Left renal cortex interstitium (tissue), 4 donors: ENCODE data around the gene UGT1A4. TPM values are rescaled to one million over a fixed set of nuclear protein-coding genes. Genes with fewer than 3 reads are reported as not detected.
"Not testable (repeated sequence)": the region's sequence is repeated elsewhere in the genome, so short reads cannot be mapped to it uniquely, and the experiment has no call there.

Experiments used
- DNase-seq, 4 donors: peaks; one replicate each; pipeline ENCODE4 v3.0.0-alpha.2; 2013; ENCODE audit warnings: low read depth in 4 of 4, low spot score in 2 of 4, missing footprints in 1 of 4
- polyA plus RNA-seq, 4 donors: library from polyadenylated mRNA; unstranded; fragments of 120-200 nt; gene quantifications; one replicate each; pipeline ENCODE4 v1.2.1, GENCODE V29; 2013; ENCODE audit not compliant: insufficient read length in 4 of 4

The UGT1A4 gene
- polyA plus RNA-seq, 4 donors: not detected

GRCh38 chr2:233746475-233747282, 28.1 kb downstream of the UGT1A4 start:
- DNase-seq: no peak

DNA sequence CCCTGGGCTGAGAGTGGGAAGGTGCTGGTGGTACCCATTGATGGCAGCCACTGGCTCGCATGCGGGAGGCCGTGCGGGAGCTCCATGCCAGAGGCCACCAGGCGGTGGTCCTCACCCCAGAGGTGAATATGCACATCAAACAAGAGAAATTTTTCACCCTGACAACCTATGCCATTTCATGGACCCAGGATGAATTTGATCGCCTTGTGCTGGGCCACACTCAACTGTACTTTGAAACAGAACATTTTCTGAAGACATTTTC, 28.7 kb downstream of the UGT1A4 start:
- no peak for DNase-seq

DNA sequence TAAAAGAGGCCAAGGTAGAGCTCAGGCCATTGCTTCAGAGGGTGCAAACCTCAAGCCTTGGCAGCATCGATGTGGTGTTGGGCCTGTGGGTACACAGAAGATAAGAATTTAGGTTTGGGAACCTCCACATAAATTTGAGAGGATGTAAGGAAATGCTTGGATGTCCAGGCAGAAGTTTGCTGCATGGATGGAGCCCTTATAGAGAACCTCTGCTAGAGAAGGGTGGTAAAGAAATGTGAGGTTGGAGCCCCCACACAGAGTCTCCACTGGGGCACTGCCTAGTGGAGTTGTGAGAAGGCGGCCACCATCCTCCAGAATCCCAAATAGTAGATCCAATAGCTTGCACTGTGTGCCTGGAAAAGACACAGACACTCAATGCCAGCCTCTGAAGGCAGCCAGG, 32.2 kb downstream of the UGT1A4 start:
- not testable (repeated sequence) for DNase-seq

GRCh38 chr2:233751212-233752009, 32.9 kb downstream of the UGT1A4 start:
- not testable (repeated sequence) for DNase-seq

- no peak for DNase-seq
Measured at GRCh38 chr2:233754872-233755611, 36.5 kb downstream of the UGT1A4 start.

- DNase-seq: no peak
Measured at GRCh38 chr2:233756429-233757081, 38.0 kb downstream of the UGT1A4 start.

- no peak for DNase-seq
Measured at GRCh38 chr2:233758141-233758540, 39.6 kb downstream of the UGT1A4 start.

GRCh38 chr2:233758849-233759248, 40.3 kb downstream of the UGT1A4 start:
- DNase-seq: no peak

GRCh38 chr2:233760043-233760442, 41.5 kb downstream of the UGT1A4 start, which contains the start of gene UGT1A1:
UGT1A1 (plus strand) TSS chr2:233760270; CDS start chr2:233760288, 18 bp downstream.
- no peak for DNase-seq

DNA sequence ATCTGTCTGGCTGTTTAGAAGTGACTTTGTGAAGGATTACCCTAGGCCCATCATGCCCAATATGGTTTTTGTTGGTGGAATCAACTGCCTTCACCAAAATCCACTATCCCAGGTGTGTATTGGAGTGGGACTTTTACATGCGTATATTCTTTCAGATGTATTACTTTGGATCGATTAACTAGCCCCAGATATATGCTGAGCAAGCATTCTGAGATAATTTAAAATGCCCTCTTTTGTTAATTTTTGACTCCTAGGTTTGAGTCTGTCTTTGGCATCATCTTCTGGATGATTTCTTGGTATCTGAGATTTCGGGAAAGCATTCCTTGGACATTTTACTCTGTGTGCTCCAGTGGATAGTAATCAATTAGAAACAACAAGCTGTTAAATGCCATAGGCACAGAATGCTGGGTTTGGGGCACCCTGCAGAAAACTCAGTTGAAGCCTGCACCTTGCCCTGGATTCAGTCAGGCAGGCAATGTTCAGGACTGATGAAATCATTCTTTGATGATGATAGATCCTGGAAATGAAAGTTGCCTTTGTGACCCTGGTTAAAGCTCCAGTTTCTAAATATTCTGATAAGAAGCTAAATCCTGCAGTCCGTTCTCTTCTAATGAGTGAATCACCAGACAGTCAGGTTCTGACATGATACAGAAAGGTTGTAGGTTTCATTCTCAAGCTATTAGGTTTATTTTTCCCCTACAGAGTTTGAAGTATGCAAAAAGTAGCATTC, 42.7 kb downstream of the UGT1A4 start:
- no peak for DNase-seq

GRCh38 chr2:233764264-233764663, 45.7 kb downstream of the UGT1A4 start:
- no peak for DNase-seq

GRCh38 chr2:233764761-233765160, 46.2 kb downstream of the UGT1A4 start:
- no peak for DNase-seq

GRCh38 chr2:233766416-233766815, 47.9 kb downstream of the UGT1A4 start:
- DNase-seq: no peak

DNA sequence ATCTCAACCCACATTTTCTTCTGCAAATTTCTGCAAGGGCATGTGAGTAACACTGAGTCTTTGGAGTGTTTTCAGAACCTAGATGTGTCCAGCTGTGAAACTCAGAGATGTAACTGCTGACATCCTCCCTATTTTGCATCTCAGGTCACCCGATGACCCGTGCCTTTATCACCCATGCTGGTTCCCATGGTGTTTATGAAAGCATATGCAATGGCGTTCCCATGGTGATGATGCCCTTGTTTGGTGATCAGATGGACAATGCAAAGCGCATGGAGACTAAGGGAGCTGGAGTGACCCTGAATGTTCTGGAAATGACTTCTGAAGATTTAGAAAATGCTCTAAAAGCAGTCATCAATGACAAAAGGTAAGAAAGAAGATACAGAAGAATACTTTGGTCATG, 49.5 kb downstream of the UGT1A4 start:
- DNase-seq: no peak

GRCh38 chr2:233769260-233769659, 50.7 kb downstream of the UGT1A4 start:
- DNase-seq: no peak

GRCh38 chr2:233772153-233772552, 53.6 kb downstream of the UGT1A4 start:
- no peak for DNase-seq

GRCh38 chr2:233772583-233772982, 54.0 kb downstream of the UGT1A4 start:
- no peak for DNase-seq

DNA sequence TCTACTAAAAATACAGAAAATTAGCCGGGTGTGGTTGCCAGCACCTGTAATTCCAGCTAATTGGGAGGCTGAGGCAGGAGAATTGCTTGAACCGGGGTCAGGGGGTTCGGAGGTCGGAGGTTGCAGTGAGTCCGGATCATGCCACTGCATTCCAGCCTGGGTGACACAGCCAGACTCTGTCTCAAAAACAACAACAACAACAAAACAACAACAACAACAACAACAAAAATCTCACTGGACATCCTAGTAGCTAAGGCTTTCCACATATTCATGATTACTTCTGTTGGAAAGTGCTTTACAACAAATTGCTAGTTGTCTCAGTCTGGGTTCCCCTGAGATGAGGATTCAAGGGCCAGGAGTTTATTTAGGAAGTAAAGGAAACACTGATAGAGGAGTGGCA, 55.3 kb downstream of the UGT1A4 start:
- DNase-seq: no peak

DNA sequence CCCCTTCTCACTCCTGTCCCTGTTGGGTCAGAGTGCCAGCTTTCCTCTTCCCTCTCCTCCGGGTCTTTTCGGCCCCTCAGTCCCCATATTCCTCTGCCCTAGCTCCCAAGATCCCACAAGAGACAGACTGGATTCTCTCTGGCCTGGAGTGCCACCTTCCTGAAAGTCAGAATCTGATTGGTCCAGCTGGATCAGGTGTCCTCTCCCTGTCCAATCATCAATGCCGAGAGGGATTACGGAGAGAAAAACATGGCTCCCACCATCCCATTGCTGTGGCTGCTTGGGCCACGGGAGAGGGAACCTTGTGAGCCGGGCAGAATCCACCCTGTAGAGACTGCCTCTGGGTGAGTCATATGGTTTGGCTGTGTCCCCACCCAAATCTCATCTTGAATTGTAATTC, 56.9 kb downstream of the UGT1A4 start:
- DNase-seq: no peak

DNA sequence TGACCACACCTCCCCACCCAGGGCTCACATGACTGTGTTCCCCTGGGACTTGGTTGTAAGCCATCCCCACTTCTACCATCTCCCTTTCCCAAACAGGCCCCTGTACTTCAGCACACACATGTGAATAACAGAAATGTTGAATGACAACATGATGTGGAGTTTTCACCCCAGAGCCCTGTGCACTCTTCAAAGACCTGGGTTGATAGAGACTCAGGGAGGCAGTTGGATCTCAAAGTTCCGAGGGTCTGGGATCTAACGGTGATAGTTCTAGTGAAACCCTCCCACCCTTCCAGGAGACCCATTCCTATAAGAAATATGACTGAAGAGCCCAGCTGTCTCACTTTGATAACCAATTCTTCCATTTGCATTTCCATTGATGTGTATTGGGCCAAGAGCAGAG, 59.5 kb downstream of the UGT1A4 start, which contains the start of gene MROH2A:
MROH2A (plus strand) TSS at position 301 of the 400 bp plus-strand sequence. CDS start 1,029 bp downstream, outside the sequence.
- DNase-seq: no peak
